NCI-H146 treated with DMSO at 0.1 percent for 48 hours (cell line): ENCODE results near the gene MBD5.
A peak's percentile ranks its signal among the peaks of the same experiment; 100 is the strongest.

Source experiments
- DNase-seq: peaks from one replicate; lab custom pipeline; 2025; ENCODE audit not compliant: unreplicated experiment; lab: John Stamatoyannopoulos, UW

Gene MBD5

DNA sequence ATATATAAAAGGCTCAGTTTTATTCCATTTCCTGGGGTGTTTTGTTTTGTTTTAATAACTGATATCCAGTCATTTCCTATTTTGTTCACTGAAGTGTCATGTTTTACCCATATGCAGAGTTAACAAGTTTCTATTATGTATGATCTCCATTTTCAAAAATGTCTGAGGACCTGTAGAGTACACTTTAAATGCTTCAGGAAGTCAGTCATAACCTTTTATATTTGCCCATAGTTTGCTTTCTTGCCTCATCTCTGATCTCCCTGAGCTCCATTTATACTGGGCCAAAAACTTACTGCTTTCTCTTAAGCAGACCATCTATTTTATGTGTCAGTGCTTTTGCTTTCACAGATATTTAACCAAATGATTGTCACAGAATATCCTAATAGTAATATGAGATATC lies 278.7 kb downstream of the MBD5 start:
- DNase-seq = no peak

DNA sequence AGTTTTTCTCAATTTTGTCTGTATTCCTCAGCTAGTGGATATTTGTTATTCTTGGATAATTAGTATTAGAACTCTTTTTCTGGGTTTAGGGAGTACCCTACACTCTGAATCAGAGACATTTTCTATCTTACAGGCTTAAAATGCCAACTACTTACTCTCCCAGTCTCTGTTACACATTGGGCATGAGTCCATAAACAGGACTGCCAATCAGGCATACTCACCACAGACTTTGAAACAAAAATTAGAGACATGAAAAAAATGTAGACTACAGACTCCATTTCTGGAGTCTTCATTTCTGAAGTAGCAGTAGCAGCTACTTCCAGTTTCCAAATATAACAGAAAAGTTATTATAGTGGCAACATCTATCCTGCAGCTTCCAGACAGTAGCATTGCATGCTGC lies 279.7 kb downstream of the MBD5 start:
- no peak for DNase-seq

DNA sequence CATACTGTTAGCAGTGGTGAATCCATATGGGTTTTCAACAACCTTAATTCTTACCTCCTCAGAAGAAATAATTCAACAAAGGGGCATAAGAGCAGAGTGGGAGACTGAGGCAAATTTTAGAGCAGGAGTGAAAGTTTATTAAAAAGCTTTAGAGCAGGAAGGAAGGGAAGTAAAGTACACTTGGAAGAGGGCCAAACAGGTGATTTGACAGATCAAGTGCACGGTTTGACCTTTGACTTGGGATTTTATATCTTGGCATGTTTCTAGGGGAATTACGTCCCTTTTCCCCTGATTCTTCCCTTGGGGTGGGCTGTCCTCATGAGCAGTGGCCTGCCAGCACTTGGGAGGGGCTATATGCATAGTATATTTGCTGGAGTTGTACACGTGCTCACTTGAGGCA lies 280.5 kb downstream of the MBD5 start:
- no peak for DNase-seq

DNA sequence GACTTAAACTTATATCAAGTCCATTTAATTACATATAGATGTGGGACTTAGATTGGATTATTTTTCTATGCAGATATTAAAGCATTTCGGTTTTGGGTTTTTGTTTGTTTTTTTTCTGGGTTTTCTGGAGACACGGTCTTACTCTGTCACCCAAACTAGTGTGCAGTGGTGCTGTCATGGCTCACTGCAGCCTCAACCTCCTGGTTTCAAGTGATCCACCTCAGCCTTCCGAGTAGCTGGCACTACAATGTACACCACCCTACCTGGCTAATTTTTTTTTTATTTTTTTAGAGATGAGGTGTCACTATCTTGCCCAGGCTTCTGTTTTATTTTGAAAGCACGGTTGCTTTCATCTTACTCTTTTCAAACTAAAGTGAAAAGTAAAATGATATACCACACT lies 281.6 kb downstream of the MBD5 start:
- DNase-seq = no peak

DNA sequence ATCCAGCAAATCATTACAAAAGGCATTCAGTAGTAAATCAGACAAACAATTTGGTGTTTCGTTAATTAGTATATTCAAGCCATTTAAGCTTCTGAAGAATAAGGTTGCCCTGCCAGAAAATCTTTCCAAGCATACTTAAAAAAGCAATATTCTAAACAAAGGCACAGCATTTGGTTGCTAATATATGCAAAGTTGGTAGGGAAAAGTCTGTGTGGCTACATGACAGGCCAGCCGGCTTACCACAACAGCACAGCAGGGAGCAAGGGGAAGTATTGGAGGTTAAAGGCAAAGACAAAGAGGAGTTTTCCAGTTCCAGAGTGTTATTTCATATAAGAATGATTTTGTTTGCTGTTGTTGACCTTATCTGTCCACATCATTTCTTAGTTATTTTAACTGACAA lies 282.3 kb downstream of the MBD5 start:
- peak; percentile 0 for DNase-seq

DNA sequence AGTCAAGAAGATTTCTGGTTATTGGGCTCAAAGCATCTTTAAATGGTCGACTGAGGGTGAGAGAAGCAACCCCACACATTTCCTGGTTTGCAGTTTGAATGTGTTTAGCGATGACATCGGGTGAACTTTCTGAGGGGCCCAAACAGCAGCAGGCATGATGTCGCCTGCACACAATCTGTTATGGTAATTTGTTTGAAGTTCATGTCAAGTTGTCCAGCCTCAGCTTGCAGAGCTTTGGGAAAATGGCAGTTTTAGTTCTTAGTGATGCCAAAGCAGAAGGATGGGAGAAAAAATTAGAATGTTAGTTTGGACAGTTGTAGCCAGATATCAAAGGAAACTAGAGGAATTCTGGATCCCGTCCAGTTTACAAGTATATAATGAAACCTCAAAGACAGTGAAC lies 284.6 kb downstream of the MBD5 start:
- DNase-seq = no peak

DNA sequence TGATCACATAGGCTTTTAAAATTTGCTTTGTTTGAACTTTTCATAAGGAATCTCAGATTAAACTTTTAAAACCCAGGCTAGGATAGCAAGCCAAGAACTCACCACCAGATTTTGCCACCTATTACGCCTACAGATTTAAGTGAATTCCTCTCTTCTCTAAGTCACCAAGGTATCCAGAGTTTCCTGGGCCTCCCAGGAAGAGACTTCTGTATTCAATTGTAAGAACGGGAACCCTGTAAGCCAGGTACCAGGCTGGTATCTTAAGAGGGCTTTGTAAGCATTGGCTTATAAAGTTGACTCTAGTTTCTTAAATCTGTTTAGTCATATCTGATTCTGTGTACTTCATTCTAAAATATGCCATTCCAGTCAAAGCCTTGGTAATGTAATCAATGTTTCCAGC lies 285.1 kb downstream of the MBD5 start:
- no peak for DNase-seq

DNA sequence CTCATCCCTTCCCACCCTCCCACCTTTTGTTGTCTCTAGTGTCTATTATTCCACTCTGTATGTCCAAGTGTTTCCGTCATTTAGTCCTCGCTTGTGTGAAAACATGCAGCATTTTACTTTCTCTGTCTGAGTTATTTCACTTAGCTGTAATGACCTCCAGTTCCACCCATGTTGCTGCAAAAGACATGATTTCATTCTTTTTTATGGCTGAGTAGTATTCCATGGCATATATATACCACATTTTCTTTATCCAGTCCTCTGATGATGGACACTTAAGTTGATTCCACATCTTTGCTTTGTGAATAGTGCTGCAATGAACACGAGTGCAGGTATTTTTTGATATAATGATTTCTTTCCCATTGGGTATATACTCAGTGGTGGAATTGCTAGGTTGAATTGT lies 296.7 kb downstream of the MBD5 start:
- no peak for DNase-seq

DNA sequence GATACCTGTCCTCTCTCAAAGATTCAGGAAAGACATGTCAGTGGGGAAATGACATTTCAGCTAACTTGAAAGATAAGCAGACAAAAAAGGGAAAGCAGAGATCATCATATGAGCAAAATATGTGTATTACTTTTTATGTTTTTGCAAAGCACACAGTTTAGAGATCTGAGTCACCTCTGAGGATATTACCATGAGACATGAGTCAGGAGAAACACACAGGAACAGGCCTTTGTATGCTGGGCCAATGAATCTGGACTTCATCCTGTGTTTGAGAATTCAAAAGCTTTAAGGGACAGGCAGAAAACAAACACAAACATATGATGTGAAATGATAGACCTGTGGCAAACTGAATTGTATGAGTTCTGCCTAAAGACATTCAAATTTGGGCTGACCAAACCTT lies 317.6 kb downstream of the MBD5 start:
- no peak for DNase-seq

DNA sequence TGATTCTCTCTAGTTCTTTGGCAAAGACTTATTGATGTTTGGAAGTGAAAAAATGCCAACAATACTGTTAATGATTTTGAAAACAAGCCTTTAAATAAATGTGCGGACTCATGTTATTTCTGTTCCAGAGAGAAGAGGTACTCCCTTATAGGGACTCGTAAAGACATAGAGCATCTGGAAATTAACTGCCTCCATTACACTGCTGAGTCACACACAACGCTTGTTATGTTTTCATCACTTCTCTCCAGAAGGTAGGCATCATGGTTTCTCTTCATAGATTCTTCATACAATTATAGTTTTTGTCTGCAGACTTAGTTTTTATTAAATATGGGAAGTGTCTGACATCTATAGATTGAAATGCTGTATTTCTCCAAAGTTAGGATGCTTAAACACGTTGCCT lies 321.2 kb downstream of the MBD5 start:
- DNase-seq = no peak

DNA sequence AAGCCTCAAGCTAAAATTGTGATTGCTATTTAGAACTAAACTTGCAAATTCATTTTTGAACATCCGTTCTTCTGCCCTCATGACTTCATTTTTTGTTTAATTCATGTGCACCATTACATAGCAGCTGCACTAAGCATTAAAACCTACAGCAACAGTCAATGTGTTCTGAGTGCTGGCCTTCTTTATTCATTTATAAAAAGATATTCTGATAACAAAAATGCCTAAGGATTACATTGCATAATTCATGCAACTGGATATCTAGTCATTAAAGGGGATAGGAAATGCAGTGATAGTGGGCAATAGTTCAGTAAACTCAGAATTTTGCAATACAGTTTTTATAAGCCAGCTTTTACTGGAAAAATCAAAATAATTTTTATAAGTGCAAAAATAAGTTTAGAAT lies 329.3 kb downstream of the MBD5 start:
- no peak for DNase-seq

DNA sequence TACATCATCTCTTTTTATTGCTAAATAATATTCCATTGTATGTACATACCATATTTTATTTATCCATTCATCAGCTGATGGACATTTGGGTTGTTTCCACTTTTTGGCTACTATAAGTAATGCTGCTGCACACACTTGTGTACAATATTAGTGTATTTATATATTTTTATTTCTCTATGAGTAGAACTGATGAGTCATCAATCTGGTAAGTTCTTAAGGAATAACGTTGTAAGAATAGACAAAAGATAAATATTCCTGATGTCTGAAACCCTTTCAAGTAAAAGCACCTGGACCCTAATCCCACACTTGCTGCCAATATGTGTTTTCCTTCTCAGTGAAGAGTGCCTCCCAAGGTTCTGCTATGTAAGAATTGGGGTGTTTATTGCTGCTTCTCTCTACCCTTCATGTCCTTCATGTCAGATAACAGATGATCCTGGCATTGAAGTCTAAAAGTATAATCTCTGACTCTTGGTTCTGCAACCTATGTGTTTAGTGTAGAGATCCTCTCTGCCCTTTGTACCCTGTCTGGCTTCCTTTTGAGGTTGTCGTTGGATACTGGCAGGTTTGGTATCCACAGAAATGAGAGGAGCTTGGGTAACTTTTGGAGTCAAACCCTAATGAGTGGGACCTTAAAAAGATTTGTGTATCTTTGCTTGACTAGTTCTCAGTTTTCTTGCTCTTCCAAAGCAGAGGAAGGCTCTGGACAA lies 330.7 kb downstream of the MBD5 start:
- no peak for DNase-seq

DNA sequence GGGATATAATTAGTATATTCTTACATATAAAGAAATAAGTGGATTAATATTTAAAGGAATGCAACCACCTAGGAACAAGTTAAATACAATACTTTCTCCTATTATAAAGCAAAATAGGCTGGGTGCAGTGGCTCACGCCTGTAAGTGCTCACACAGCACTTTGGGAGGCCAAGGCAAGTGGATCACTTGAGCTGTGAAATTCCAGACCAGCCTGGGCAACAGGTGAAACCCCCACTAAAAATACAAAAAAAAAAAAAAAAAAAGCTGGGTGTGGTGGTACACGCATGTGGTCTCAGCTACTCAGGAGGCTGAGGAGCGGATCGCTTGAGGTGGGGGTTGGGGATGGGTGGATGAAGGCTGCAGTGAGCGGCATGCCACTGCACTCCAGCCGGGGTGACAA lies 337.5 kb downstream of the MBD5 start:
- DNase-seq = no peak

DNA sequence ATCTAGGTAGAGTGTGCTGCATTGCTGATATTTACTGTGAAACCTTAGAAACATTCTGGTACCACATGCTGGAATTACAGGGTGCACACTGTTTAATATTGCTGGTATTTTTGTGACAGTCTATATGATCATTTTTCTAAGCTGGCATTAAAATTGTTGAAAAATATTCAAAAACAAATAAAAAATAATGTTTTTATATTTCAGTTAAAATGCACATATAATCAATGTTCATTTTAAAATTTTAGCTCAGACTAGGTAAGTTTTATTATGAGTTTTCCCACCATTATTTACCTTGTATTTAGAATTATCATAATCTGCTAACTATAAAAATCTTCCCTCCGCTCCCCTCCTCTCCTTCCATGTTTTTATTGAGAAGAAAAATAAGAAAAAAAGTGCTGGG lies 339.8 kb downstream of the MBD5 start:
- DNase-seq = no peak

DNA sequence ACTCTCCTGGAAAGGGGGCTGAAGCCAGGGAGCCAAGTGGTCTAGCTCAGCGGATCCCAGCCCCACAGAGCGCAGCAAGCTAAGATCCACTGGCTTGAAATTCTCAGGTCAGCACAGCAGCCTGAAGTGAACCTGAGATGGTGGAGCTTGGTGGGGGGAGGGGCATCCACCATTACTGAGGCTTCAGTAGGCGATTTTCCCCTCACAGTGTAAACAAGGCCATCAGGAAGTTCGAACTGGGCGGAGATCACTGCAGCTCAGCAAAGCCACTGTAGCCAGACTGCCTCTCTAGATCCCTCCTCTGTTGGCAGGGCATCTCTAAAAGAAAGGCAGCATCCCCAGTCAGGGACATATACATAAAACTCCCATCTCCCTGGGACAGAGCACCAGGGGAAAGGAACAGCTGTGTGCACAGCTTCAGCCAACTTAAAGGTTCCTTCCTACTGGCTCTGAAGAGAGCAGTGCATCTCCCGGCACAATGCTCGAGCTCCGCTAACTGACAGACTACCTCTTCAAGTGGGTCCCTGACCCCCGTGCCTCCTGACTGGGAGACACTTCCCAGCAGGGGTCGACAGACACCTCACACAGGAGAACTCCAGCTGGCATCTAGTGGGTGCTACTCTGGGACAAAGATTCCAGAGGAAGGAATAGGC lies 341.4 kb downstream of the MBD5 start:
- DNase-seq = no peak

DNA sequence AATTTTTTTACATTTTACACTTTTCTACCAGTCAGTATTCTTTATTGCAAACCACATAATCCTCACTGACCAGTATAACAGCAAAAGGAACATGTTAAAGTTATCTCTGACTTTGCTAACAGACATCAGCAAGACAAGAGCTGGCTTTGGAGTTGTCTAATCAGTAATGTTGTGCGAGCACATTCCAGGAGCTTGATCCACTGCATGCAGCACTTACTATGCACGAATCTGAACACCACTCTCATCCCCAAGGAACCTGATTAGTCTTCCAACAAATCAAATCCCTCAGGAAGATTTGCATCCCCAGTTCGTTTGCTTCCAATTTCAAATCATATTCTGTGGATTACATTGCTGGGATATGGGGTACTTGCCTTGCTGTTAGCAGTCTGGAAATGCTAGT lies 354.3 kb downstream of the MBD5 start:
- DNase-seq = no peak

DNA sequence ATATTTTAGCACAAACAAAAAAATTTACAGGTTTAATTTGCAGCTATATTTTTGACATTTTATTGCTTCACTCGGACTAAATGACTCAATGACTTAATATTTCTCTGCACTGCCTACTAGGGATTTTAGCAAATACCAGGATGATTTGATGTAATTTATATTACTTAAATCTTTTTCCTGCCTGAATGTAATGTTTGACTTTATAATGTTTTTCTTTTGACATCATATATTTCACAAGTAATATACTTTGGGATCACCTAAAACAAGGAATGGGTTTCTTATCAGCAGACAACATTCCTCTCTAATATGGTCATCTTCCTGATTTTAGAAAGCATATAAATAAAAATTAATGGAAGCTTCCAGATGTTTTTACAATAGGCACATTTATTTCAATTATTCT lies 370.4 kb downstream of the MBD5 start:
- no peak for DNase-seq

DNA sequence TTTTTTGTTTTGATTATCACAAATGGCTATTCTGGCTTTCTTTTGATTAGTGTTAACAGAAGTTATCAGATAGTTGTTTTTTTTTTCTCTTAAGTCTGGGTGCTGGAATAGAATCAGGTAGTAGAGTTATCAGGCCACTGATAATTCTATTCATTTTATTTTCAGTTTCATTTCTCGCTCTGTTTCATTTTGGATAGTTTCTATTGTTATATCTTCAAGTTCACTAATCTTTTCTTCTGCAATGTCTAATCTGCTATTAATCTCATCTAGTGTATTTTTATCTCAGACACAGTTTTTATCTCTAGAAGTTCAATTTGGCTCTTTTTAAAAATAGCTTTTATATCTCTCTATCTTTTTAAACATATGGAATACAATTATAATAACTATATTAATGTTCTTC lies 381.9 kb downstream of the MBD5 start:
- no peak for DNase-seq

DNA sequence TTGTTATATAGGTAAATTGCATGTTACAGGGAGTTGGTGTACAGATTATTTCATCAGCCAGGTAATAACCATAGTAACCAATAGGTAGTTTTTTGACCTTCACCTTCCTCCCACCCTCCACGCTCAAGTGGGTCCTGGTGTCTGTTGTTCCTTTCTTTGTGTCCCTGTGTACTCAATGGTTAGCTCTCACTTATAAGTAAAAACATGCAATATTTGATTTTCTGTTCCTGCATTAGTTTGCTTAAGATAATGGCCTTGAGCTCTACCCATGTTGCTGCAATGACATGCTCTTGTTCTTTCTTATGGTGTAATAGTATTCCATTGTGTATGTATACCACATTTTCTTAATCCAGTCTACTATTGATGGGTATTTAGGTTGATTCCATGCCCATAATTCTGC lies 390.0 kb downstream of the MBD5 start:
- no peak for DNase-seq

DNA sequence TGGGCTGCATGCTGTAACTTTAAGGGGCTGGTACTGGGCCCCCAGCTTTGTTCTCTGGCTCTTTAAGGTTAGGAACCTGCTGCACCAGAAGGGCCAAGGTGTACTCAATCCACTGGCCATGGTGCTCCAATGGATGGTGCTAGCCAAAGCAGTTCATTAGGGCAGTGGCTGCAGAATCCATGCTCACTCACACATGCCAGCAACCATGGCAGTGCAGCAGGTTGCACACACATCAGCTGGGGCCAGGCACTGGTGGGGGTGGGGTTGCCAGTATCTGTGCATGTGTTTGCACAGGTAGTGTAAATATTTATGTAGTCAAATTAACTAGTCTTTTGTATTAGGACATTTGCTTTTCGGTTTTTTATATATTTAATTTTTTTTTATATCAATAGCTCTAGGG lies 395.4 kb downstream of the MBD5 start:
- no peak for DNase-seq

DNA sequence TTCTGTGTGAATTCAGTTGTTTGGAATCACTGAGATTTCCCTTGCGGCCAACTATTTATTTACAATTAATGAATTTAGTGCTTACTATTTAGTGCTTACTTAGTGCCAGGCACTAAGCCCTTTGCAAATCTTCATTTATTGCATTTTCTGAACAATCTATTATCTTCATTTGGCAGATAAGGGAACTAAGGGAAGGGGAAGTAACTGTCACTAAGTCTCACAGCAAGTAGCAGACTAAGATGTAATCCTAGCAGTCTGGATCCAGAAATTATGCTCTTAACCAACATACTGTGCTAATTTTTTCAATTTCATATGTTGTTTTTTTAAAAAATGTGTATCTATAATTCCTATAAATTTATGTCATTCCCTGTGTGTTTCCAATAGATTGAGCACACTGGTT lies 409.2 kb downstream of the MBD5 start:
- no peak for DNase-seq

DNA sequence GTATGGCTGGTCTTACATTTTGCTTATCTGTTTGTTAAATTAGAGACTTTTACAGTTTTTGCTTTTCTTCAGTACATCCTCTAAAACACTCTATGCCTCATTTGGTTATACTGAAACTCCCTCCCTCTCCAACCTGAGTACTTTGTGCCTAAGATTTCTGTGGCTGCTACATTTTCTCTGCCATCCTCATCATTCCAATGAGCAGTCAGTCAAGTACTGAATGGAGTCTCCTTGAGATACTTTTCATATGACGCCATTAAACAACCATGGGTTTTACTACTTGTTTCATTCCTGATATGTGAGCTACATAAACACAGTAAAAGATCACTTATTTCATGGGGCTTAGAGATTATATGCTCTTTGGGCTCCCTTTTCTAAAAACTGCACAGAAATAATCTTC lies 427.0 kb downstream of the MBD5 start:
- no peak for DNase-seq

DNA sequence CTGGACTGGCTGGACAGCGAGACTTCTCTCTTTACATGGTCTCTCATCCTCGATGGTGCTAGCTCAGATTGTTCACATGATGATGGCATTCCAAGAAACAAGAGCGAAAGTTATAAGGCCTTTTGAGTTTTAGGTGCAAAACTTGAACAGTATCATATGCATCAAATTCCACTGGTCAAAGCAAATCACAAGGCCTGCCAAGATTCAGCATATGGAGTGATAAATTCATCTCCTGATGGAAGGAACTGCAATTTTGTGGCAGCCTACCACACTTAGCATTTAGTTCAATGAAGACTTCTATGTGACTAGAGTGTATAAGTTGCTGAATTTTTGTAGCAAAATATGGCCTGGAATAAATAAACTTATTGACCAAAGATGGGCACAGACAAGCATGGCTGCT lies 429.6 kb downstream of the MBD5 start:
- no peak for DNase-seq
